Aortic smooth muscle cell (primary cell): Measurements from ENCODE around the gene MYD88. TPM values are rescaled to one million over a fixed set of nuclear protein-coding genes. Genes with fewer than 3 reads are reported as not detected.

Source experiments
- total RNA-seq: library from RNA; depleted of rRNA; stranded (reverse); fragments of >200 nt; gene quantifications from 2 replicates; pipeline ENCODE4 v1.2.3, GENCODE V29; 2014

Gene MYD88
- 6.2 and 9.1 TPM in 2 replicates for total RNA-seq

DNA sequence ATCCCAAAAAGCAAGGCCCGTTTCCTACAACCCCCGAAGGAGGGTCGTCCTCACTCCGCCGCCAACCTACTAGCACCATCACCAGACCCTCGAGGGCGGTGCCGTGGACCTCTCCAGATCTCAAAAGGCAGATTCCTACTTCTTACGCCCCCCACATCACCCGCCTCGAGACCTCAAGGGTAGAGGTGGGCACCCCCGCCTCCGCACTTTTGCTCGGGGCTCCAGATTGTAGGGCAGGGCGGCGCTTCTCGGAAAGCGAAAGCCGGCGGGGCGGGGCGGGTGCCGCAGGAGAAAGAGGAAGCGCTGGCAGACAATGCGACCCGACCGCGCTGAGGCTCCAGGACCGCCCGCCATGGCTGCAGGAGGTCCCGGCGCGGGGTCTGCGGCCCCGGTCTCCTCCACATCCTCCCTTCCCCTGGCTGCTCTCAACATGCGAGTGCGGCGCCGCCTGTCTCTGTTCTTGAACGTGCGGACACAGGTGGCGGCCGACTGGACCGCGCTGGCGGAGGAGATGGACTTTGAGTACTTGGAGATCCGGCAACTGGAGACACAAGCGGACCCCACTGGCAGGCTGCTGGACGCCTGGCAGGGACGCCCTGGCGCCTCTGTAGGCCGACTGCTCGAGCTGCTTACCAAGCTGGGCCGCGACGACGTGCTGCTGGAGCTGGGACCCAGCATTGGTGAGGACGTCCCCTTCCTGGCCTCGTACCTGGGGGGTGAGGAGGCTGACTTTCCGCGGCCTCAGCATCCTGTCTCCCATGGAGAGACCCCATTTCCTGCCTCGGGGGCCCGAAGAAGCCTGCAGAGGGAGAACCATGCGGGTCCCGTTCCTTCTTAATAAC lies at the start of gene MYD88:
Gene MYD88, plus strand, starts transcription at position 313 of the 842 bp plus-strand sequence. Its CDS starts 40 bp downstream, at position 353.

DNA sequence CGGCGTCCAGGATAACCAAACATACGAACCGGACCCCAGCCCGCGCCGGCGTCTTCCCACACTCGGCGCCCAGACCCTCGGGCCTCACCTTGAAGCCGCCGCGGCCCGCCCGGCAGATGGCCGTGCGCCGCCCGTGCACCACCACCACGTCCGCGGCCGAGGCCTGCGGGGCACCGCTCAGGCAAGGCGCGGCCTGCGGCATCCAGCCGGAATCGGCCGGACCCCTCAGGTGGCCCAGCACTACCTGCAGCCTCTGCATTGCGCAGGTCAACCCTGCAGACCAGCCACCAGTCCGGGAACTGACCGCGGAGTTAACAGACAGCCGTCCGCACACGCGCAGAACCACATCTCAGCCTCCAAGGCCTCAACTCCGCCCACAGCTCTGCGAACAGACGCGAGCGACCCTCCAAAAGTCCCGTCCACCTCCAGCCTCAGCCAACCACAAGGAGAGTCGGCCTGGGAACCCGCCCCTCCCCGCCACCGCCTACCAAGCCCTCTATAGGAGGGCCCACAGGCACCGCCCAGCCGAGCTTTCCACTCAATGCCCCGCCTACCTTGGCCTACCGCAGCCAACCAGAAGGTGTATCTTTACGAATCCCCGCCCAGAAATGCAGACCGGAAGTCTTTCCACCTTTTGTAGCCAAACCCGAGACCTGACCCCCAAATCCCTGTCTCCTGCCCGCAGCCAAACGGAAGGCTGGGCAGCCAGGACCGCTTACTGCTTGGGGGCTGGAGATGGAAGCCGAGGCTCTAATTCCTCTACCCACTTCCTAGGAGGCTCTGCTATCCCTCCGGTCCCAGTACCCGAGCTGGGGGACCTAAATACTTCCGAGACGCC lies 1.5 kb upstream of the MYD88 start, which contains the start of gene ACAA1:
Gene ACAA1, minus strand, starts transcription at position 351 of the 838 bp plus-strand sequence. Its CDS starts 92 bp downstream, at position 259.

GRCh38 chr3:38164952-38165721 lies 26.7 kb downstream of the MYD88 start, which contains the start of gene OXSR1:
Gene OXSR1, plus strand, starts transcription at chr3:38165537. Its CDS starts 340 bp downstream, at chr3:38165877.

Other genes with a start within 250 kb of the MYD88 start
- 5.8 and 6.7 TPM in 2 replicates for gene VILL, start 147.9 kb upstream of the MYD88 start, total RNA-seq
- 54.6 and 64.2 TPM in 2 replicates for gene PLCD1, start 109.0 kb upstream of the MYD88 start, total RNA-seq
- gene DLEC1, start 99.5 kb upstream of the MYD88 start, total RNA-seq, result 0.12 and 0.26 TPM in 2 replicates
- gene ACAA1, start 1.5 kb upstream of the MYD88 start, total RNA-seq, result 47.3 and 49.7 TPM in 2 replicates
- 32.8 and 37.1 TPM in 2 replicates for gene OXSR1, start 26.9 kb downstream of the MYD88 start, total RNA-seq
- 0.13 and 0.31 TPM in 2 replicates for gene SLC22A13, start 127.2 kb downstream of the MYD88 start, total RNA-seq
- gene SLC22A14, start 143.6 kb downstream of the MYD88 start, total RNA-seq, result 0.12 and 0.13 TPM in 2 replicates
- 8.1 and 9.1 TPM in 2 replicates for gene XYLB, start 208.1 kb downstream of the MYD88 start, total RNA-seq